ENCODE results near the gene GOLIM4.

DNA sequence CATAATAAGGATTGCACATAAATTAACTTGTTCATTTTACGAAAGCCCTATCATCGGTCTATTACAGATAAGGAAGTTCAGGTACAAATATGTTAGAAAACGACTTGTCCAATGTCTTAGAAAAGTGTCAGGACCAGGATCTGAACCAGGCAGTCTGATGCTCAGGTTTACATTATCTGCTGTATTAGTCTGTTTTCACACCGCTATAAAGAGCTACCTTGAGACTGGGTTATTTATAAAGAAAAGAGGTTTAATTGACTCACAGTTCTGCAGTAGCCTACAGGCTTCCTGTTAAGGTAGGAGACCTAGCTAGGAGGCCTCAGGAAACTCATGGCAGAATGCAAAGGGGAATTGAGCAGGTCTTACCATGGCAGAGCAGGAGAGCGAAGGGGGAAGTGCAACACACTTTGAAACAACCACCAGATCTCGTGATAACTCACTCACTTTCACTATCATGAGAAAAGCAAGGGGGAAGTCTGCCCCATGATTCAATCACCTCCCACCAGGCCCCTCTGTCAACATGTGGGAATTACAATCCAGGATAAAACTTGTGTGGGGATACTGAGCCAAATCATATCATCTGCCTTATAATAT lies 45.8 kb upstream of the GOLIM4 start:
- no peak for TF ChIP-seq NR3C1 (CRISPR knock-in tag; IDR thresholded peaks at IDR 0.05)
- TF ChIP-seq KLF16 (CRISPR knock-in tag; IDR thresholded peaks at IDR 0.05): no peak
- TF ChIP-seq TAF1 (CRISPR knock-in tag; IDR thresholded peaks at IDR 0.05): no peak
- no peak for TF ChIP-seq RFX1 (IDR thresholded peaks at IDR 0.05)
- TF ChIP-seq, protein P1, sequence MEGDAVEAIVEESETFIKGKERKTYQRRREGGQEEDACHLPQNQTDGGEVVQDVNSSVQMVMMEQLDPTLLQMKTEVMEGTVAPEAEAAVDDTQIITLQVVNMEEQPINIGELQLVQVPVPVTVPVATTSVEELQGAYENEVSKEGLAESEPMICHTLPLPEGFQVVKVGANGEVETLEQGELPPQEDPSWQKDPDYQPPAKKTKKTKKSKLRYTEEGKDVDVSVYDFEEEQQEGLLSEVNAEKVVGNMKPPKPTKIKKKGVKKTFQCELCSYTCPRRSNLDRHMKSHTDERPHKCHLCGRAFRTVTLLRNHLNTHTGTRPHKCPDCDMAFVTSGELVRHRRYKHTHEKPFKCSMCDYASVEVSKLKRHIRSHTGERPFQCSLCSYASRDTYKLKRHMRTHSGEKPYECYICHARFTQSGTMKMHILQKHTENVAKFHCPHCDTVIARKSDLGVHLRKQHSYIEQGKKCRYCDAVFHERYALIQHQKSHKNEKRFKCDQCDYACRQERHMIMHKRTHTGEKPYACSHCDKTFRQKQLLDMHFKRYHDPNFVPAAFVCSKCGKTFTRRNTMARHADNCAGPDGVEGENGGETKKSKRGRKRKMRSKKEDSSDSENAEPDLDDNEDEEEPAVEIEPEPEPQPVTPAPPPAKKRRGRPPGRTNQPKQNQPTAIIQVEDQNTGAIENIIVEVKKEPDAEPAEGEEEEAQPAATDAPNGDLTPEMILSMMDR (CRISPR knock-in tag; IDR thresholded peaks at IDR 0.05): no peak
- TF ChIP-seq, protein P2, sequence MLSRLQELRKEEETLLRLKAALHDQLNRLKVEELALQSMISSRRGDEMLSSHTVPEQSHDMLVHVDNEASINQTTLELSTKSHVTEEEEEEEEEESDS (CRISPR knock-in tag; IDR thresholded peaks at IDR 0.05; ENCODE audit: borderline replicate concordance): no peak

Data from HepG2 (cell line).